ENCODE results near the gene LNX1.

The LNX1 gene

DNA sequence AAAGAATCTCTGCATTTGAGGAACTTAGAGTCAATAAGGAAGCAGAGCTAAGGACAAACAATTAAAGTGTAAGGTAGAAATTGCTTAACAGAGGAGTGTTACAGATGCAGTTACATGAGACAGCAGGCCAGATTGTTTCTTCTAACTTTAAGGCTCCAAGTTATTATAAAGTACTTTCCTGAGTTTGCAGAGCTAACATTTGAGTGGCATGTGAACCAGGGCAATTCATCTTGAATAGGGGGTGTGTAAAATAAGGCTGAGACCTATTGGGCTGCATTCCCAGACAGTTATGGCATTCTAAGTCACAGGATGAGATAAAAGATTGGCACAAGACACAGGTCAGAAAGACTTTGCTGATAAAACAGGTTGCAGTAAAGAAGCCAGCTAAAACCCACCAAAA is 7.6 kb upstream of the LNX1 start:
- no peak for DNase-seq

DNA sequence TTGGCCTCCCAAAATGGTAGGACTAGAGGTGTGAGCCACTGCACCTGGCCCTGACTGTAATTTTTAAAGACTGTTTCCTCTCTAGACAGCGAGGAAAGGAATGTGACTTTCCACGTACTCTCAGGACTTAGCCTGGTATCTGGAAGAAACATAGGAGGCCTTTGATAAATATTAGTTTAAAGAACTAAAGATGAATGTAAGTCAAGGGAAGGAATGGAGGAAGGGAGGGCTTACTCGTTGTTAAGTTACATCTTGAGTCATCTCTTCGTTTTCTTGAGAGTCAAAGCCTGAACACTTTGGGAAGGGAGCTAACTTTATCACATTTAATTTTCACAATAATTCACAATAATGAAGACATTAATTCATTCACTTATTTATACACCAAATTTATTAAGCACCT is 7.2 kb upstream of the LNX1 start:
- DNase-seq = no peak

DNA sequence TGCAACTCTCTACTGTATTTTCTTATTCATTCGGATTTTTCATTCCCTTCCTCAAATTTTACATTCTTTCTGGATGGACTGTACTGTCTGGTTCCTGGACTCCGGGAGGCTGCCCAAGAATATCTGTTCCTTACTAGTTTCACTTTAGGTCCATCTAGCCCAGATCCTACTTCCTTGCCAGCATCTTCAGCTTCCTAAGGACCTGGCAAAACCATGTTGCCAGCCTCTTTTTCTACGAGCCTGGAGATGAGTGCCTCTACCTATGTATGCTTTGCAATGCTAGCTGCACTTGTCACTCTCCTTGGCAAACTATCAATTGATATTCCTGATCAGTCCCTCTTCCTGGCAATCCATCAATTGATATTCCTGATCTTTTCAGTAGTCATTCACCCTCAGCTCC is 5.6 kb upstream of the LNX1 start:
- DNase-seq = no peak

DNA sequence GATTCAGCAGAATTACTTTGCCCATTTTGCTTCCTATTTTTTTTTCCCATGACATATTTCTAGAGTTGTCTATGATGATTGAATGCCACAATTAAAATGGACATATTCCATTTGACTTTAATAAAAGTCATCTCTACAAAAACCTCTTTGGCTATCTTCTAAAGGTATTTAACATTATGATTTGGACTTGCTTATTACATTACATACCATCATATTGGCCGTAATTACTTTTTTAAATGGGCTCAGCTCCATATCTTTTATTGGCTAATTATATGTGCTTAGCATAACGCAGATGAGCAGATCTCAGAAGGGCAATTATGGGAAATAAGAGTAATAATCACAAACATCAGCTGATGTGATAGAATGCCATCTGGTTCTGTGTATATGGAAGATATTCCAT is 4.5 kb upstream of the LNX1 start:
- DNase-seq = no peak

DNA sequence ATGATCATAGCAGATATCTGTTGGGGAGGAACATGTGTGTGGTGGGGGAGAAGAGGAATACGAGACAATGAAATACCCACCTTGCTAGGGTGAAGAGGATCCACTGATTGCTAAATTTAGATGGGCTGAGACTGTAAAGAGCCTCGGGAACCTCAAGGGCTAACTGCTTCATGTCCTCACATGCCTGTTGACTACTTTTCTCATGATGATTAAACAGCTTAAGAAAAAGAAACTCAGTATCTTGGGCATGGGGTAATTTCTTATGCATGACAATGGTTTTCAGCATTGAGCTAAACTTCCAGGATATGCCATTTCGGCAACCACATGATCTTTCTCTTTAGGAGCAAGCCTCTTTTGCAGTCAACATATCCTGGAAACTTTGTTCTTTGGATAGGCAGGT is 3.9 kb upstream of the LNX1 start:
- DNase-seq = no peak

DNA sequence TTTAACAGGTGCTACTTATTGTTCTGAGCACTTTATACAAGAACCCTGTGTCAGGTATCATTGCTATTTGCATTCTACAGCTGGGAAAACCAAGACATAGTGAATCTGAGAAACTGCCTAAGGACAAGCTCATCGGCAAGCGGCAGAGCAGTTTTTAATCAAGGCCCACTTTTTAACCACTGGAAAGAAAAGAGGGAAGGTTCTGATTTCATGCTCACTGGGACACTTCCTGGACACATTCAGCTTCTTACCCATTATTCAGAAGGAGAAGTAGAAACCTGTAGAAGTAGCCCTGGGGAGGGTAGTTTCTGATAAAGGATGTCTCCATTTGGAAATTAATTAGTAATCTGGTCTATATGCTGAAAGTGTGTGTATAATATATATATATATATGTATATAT is 2.5 kb upstream of the LNX1 start:
- no peak for DNase-seq

DNA sequence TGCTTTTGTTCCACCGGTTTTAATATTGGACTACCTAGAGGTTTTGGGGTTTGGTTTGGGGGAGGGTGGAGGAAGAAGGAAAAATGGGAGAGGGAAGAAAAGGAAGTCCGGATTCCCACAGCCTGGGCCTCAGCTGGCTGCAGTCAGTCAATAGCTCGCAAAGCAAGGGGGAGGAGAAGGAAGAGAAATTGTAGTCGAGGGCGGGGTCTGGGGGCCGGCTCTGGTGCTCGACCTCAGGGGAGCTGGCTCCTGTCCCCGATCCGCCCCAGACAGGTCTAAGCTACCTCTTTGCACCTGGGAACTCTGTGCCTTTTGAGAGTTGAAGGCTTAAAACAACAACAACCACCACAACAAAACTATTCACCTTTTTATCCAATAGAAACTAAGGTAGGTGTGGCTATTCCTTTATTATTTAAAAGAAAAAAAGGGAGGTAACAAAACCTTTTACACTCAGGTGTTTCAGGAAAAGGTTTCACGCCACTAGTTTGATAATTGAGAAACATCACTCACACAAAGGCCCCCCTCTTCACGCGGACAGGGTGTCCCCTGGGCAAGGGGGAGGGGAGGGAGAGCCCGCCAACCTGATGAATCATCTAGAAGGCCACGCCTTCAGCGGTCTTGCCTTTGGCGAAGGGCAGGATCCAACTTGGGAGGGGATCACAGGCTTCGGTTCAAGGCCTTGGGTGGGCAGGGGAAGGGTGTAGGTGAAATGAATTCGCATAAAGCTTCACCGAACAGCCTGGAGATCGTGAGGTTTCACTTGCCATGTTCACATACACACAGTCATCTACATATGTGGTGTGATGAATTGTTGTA is 1.6 kb upstream of the LNX1 start:
- no peak for DNase-seq

DNA sequence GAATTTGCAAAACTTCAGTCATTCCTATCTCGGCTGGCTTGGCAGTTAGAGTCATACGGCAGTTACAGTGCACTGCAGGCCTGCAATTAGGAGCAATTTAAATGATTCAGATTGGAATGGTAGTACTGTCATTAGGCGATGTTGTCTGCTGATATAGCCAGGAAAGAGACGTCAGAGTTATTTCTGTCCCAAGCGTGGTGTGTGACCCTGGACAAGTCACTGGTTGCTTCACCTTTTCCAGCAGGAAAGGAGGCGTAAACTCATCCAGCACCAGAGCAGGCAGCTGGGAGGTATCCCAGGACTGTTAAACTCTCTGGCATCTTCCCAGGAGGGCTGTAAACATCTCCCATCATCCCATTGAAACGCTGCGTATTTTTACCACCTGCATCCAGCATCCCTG is 836 bp upstream of the LNX1 start:
- DNase-seq = no peak

DNA sequence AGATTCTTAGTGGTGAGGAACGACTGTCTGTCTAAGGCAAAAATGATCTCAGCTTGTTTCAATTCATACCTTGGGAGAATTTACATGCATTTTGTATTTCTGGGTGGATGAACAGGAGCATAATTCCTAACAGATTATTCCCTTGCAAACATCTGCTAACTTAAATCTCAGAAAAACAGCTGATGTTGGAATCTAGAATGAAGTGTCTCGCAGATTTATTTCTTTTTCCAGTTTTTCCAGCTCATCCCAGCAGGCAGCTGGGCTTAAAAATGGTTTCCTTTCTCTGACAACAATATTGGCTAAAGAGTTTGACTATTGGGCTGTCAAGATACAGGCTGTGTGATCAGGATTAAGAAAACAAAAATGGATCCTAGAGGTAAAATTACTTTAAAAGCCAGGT is 1.1 kb downstream of the LNX1 start:
- no peak for DNase-seq

DNA sequence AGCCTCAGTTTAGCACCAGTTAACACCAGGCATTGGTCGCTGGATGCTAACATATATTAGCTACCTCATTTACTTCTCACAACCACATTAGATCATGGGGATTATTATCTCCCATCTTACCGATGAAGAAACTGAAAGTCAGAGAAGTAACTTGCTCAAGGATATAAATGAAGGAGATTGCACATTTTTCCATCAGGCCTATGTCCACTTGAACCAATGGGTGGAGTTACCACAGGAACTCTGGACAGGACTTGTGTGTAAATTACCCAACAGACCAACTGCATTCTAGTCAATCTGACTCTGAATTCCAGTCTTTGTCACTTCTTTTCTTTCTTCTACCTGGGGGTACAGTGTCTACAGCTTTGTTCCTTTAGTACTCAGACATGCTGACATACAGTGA is 1.8 kb downstream of the LNX1 start:
- no peak for DNase-seq

DNA sequence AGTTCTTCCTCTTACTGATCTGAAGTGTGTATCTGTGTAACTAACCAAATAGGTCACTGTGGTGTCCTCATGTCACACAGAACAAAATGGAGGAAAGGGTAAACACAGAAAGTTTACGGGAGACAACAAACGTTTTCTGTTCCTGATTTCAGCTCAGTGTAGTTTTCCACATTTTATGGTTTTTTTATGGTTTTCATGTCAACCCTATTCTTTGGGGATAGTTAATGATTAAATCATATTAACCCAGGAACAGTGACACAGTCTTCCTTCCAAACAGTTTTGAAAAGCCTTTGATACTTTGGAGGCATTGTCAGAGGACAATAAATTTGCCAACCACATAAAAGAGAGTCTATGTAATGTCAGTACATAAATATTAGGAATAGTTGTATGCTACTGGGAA is 4.2 kb downstream of the LNX1 start:
- no peak for DNase-seq

DNA sequence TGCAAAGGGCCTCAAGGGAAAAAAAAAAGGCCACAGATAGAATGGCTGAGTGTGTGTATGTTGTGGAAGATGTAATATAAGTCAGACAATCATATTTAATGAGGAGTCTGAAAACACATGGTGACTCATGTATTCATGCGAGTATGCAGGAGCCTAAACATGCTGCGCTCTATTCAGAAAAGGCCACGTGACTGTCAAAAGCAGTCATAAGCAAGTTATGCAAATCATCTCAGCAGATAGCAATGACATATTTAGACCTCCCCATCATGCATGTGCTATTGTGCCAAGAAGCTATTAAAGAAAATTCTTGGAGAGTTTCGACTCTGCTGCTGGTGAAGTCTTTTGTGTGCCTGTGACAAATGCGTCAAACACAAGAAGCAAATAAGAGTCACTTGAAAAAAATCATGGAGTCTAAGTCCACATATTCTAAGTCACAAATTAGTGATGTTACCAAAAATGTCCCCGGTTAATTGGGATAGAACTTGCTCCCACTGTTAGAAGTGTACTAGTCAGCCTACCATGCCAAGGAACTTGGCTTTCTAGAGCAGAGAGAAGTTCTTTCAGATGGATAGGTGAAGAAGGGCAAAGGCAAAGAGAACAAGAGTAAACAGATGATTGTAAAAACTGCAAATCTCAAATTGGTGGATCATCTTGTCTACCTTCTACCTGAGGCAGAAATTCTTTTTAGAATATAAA is 5.0 kb downstream of the LNX1 start:
- no peak for DNase-seq

DNA sequence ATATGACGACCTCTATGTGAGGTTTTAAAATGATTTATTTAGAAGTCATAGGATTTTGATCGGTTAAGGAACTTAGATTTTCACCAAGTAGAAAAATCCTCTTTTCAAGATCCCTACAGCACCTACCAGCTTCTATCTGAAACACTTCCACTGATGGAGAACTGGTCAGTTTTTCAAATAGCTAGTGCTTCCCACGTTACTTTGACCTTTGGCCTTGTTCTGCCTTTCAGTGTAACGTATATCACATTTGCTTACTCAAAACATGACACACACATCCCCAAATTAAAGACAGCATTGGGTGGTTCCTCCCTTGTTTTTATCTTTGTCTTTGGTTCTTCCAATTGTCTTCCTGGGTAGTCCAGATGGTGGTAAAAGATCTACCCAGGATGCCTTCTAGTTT is 6.6 kb downstream of the LNX1 start:
- no peak for DNase-seq

DNA sequence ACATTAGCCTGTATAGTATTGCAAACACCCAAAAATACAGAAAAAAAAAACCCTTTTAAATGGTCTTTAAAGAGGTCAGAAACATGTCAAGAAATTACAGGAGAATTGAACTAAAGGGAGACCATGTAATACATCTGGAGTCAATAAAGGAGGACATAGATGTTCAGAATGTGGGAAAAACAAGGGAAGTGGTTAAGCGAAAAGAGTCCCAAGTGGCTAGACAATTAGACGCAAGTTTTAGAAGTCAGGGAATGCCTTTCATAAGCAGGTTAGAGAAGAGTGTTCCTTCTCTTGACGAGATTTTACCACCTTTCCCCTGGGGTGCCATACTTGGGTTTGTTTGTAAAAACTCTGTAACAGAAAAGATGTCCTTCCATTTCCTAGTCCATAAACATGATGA is 7.8 kb downstream of the LNX1 start:
- DNase-seq = no peak

DNA sequence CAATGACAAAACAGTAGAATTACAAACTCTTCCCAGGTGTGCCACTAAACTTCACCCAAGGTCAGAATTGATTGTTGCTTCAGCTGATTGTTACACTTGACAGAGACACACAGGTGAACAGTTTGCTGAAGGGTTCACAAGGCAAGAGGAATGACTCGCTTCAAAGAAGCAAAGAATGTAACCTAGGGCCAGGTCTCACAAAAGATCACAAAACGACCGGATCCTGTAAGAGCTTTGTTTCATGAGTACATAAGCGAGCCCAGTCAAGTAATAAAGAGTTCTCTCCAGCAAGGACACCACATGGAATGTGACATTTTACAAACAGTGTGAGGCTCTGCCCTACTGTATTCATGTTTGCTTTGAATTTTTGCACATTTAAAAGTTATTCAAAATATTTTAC is 9.1 kb downstream of the LNX1 start:
- no peak for DNase-seq

DNA sequence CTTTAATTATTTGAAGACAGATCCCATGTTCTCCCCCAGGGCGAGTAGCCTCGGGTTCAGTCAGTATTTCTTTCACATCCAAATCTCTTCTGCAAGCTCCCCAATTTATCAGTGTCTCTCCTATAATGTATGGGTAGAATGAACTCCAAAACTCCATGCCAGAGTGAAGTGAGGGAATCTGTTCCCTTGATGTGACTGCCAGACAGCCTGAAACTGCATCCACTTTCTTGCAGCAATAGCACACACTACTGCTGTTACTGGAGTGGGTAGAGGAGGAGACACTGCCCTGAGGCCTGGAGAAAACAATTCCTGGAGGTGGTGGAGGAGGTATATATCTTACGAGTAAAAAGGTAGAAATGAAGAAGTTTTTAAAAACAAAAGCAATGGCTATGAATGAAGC is 11.0 kb downstream of the LNX1 start:
- no peak for DNase-seq

DNA sequence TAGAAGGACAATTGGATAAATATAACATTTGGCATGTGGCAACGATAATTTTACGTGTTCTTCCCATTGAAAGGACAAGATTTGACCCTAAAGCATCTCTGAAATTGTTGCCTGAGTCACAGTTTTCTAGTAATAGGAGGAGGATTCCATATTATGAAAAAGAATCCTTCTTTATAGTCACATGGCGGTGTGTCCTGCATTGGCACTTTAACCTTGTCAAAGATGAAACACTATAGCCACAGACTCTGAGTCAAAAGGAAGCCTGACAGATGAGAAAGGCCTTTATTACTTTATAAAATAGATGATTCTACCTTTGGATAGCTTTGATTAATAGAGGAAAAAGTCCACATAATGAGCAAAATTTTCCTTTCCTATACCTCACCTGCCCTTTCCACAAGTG is 11.5 kb downstream of the LNX1 start:
- no peak for DNase-seq

DNA sequence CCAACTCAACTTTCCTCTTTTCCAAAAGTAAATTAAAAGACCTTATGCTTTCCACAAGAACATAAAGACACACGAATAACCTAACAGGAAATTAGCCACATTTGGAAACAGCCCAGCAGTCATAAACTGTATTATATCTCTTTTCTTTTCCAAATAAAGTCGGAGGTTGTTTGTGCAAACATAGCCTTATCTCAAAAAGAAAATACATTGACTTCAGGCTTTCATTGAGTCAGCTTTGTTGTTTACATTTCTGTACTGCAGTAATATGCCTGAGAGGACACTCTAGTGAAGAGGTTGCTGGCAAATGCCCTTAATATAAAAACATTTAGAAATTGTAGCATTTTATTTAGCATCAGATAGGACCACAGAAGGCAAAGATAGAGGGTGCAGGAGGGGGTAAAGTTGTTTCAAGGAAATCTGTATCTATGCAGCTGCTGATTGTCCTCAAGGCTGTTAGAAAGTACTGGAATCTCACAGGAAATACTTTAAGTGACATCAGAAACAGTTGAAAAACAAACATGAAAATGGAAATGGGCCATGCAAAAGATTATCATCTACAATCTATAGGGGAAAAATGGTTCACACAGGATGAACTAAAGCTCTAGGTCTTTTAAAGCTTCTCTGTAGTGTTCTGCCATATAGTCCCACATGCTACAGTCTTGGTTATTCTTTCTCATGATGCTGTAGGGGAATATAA is 14.5 kb downstream of the LNX1 start:
- DNase-seq = no peak

DNA sequence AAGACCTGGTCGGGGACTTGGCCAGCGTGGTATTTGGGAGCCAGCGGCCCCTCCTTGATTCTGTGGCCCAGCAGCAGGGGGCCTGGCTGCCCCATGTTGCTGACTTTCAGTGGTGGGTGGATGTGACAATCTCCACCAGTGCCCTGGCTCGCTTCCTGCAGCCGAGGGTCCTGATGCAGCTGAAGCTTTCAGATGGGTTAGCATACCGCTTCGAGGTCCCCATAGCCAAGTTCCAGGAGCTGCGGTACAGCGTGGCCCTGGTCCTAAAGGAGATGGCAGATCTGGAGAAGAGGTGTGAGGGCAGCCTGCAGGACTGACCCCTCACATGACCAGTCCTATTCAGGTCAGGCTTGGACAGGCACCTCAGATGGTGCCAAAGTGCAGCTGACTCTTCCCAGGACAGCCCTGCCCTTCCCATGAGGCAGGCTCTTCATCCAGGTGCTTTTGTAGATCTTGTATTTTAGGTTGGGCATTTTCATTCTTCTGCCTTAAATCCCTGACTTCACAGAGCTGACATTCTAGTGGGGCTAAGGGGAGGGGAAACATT is 15.1 kb downstream of the LNX1 start:
- DNase-seq = no peak

DNA sequence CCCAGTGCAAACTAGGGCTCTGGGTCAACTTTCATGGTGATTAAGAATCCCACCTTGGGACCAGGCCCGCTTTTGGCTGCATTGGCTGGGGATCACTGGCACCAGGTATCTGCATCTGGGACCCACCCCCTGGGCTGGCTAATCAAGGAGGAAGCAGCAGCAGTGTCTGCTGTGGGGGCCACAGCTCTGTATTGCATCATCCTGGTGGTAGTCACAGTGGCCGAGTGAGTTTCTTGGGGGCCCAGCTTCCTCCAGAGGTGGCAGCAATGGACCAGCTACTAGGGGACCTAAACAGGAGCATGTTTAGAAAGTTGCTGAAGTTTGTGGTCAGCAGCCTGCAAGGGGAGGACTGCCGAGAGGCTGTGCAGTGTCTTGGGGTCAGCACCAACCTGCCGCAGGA is 15.7 kb downstream of the LNX1 start:
- no peak for DNase-seq

DNA sequence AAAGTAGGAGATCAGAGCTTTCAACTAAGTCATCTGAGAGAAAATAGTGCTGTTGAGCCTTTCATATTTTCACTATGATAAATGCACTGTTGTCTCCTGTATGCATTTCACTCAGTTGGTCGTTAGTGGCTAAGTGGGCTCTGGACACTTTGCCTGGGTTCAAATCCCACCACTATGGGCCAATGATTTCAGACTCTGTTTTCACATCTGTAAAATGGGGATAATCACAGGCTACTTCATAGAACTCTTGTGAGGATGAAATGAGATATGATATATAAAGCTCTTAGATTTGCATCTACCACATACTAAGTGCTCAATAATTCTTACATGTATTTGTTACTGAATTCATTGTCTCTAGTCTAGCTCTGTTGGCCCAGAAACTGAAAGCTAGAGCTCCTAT is 16.8 kb downstream of the LNX1 start:
- DNase-seq = no peak

DNA sequence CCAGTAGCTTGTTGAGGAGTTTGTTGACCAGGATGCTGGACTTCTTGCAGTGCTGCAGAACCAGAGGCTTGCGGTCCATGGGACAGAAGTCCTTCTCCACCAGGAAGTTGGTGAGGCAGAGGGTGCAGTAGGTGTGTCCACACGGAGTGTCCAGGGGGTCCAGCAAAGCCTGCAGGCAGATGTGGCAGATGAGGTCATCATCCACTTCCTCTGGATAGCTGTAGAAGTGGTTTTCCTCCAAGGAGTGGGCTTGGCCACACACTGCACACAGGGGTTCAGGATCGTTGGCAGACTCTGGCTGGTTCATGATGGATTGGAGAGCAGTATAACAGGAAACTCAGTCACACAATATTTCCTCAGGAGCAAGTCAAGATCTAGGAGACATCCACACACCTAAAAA is 17.6 kb downstream of the LNX1 start:
- no peak for DNase-seq

DNA sequence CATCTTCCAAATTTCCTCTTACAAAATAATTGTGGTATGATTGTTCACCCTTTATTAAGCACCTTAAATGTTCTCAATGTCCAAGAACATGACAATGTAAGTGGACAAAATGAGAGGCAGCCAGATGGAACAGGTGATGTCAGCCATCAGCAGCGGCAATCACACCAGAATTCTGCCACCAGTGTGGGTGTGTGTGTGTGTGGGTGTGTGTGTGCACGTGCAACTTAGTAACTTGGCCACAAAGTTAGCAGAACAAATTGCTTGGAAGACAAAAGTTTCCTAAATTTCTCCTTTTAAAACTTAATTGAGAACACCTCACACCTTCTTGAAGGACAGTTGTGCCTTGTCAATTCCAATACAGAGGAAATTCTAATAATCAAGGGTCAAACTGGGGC is 18.7 kb downstream of the LNX1 start:
- no peak for DNase-seq
